ENCODE data around the gene PEMT. TPM values are rescaled to one million over a fixed set of nuclear protein-coding genes. Genes with fewer than 3 reads are reported as not detected.
"Not testable (repeated sequence)": the region's sequence is repeated elsewhere in the genome, so short reads cannot be mapped to it uniquely, and the experiment has no call there.

The PEMT gene, protein sequence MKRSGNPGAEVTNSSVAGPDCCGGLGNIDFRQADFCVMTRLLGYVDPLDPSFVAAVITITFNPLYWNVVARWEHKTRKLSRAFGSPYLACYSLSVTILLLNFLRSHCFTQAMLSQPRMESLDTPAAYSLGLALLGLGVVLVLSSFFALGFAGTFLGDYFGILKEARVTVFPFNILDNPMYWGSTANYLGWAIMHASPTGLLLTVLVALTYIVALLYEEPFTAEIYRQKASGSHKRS
- 14.1 and 24.3 TPM in 2 replicates for total RNA-seq

DNA sequence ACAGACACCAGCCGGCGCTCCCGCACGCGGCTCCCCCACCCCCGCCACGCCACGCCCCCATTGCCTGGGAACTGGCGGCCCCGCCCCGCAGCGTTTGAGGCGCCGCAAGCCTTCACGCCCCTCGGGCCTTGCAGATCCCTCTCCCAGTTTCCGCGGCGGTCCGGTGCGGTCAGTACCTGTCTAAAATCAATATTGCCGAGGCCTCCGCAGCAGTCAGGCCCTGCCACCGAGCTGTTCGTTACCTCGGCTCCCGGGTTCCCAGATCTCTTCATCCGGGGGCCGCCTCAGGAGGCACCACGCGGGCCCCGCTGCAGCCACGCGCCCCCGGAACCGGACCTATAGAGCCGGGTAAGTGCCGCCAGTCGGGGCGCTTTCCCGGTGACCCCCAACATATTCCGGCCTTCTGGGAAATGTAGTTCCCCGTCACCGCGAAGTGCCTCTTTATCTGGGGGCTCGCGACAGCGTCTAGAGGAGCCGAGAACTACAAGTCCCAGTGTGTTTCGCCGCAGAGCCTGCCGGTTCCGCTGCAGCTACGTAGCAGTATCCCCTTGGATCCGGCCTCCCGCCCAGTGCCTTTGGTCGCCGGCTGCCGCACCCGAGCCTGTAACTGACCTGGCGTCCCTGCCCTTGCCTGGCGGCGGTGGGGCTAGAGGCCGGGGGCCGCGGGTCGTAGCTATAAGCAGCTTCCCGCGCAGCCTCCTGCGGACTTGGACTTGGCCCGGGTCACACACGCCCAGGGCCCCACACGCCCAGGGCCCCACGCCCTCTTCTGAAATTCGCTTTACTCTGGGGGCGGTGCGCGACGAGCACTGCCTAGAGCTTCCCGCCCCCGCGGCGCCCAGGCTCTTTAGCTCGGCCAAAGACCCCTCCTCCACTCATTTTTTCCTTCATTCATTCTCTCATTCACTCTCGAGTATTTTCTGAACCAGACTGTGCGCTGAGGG, at the start of gene PEMT:
TSS of gene PEMT (minus strand) at position 354 of the 944 bp plus-strand sequence. CDS start at position 272, 82 bp downstream.
- intact Hi-C loops (cut with micrococcal nuclease), result loop anchor here (1.0 to 5.0 kb wide), 14 partner anchors 22 to 1786 kb away; partner anchors contain the start of genes ALKBH5, COPS3, DRC3 and MAPK7

- intact Hi-C loops (cut with micrococcal nuclease), result not testable (repeated sequence)
Measured at GRCh38 chr17:17639661-17640270, 48.3 kb upstream of the PEMT start.

- intact Hi-C loops (cut with micrococcal nuclease), result no loop called here
Measured at GRCh38 chr17:17638467-17638866, 47.0 kb upstream of the PEMT start.

DNA sequence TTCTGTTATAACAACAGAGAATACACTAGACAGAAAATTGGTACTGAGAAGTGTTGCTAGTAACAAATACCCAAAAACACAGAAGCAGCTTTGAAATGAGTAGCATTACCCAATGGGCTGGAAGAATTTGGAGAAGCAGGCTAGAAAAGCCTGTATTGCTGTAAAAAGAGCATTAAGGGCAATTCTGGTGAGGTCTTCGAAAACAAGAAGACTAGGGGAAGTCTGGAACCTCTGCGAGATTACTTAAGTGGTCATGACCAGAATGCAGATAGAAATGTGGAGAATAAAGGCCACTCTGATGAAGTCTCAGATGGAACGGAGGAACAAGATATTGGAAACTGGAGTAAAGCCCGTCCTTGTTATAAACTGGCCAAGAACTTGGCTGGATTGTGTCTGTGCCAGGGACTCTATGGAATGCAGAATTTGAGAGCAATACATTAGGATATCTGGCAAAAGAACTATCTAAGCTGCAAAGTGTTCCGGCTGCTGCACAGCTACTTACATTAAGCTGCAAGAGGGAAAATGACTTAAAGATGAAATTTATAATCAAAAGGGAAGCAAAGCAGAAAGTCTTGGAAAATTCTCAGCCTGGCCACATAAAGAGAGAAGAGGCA, 44.9 kb upstream of the PEMT start:
- intact Hi-C loops (cut with micrococcal nuclease), result no loop called here

DNA sequence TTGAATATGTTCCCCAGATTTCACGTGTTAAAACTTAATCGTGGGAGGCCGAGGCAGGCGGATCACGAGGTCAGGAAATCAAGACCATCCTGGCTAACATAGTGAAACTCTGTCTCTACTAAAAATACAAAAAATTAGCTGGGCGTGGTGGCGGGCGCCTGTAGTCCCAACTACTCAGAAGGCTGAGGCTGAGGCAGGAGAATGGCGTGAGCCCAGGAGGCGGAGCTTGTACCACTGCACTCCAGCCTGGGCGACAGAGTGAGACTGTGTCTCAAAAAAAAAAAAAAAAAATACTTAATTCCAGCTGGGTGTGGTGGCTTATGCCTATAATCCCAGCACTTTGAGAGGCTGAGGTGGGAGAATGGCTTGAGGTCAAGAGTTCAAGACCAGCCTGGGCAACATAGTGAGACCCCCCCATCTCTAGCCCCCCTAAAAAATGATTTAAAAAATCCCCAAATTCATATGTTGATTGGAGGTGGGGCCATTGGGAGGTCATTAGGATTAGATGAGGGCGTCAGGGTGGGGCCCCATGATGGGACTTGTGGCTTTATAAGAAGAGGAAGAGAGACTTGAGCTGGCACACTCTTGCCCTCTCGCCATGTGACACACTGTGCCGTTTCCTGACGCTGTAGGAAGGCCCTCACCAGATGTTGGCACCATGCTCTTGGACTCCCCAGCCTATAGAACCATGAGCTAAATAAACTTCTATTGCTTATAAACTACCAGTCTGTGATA, 44.2 kb upstream of the PEMT start:
- intact Hi-C loops (cut with micrococcal nuclease), result not testable (repeated sequence)

DNA sequence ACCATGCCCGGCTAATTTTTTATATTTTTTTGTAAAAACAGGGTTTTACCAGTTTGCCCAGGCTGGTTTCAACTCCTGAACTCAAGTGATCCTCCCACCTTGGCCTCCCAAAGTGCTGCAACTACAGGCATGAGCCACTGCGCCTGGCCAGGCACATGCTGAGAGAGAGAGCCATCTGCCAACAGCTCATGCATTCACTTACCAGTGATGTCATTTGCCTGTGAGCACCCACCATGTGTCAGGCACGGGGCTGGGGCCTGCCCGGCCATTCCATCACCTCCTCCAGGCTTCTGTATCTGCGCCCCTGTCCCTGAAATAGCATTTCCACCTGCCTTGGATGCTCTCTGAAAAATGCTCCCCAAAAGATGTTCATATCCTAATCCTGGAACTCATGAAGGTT, 43.6 kb upstream of the PEMT start:
- intact Hi-C loops (cut with micrococcal nuclease), result no loop called here

GRCh38 chr17:17633310-17633709, 41.8 kb upstream of the PEMT start:
- intact Hi-C loops (cut with micrococcal nuclease), result no loop called here

GRCh38 chr17:17632690-17633089, 41.2 kb upstream of the PEMT start:
- intact Hi-C loops (cut with micrococcal nuclease), result not testable (repeated sequence)

DNA sequence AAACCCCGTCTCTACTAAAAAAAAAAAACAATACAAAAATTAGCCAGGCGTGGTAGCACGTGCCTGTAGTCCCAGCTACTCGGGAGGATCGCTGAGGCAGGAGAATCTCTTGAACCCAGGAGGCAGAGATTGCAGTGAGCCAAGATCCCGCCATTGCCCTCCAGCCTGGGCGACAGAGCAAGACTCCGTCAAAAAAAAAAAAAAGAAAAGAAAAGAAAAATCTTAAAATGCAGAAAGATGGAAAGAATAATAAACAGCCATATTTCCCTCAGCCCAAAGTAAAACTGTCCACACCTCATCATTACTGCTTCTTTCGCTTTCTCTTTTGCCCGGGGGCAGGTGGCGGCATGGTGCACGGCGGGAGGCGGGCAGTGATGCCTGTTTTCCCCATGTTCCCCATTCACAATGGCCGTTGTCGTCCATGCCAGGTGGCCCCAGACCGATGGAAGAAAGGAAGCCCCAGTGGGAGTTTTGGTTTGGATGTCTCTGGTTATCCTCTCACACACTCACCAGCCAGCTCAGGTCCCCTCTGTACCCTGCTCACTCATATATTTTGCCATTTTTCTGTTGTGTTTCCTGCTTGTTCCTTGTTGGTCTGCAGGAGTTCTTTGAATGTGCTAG, 37.0 kb upstream of the PEMT start:
- intact Hi-C loops (cut with micrococcal nuclease), result loop anchor here (1.0 kb wide), 1 partner anchor 37 kb away; the partner anchor contains the start of gene PEMT

DNA sequence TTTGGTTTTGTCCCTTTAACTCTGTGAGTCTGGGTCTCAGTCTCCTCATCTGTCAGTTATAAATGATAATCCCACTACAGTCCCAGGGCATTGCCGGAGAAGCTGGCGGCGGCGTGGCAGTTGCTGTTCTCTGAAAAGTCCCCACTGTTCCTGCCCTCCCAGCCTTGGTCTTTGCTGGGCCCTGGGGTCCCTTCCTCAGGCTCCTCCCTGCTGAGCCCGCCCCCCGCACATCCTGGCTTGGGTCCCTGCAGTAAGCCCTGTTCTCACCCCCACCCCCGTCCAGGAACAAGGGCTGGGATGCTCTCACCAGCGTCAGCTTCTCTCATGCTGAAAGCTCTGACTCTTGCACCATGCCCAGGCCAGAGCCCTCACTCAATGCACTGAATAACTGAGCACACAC, 35.3 kb upstream of the PEMT start:
- intact Hi-C loops (cut with micrococcal nuclease), result no loop called here

DNA sequence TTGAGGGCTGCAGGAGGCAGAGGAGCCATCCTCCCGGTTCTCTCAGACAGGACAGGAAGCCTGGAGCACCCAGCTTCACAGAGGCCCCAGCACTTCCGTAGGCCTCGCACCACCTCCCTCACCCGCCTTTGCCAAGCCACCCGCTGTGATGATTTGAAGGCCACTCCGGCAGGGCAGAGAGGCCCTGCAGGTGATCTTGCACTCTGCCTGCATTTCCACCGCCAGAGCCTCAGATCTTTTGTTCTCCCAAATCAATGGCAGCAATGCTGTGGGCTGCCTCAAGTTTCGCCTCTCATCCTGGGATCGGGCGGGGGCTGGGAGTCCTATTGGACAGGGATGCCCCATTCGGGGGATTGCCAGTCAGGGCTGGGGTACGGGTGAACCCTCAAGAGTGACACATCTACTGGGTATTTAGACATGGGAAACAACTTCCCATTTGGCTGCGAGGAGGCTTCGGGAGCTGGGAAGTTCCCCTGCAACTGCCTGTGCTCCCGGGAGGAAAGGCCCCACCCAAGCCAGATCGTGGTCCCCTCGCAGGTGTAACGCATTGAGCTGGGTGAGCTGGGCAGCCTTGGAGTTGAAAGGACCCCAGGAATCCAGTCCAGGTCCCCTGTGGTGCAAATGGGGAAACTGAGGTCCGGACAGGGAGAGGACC, 34.8 kb upstream of the PEMT start:
- intact Hi-C loops (cut with micrococcal nuclease), result no loop called here

DNA sequence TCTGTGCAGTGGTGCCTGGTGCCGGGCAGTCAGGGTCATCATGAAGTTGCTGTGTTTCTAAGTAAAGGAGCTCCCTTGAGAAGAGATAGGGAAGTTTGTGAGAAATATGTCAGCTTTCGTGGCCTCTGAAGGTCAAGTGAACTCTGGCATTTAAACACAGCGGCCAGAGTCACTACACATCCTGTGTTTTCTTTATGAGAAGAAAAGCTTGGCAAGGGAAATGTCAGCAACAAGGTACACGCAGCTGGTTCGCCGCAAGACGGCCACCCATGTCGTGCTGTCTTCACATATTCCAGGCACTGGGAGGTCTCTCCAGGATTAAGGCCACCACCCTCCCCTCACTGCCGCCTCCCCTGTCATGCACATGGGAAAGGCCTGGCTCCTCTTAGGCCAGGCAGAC, 33.2 kb upstream of the PEMT start:
- intact Hi-C loops (cut with micrococcal nuclease), result no loop called here

GRCh38 chr17:17623904-17624303, 32.4 kb upstream of the PEMT start:
- intact Hi-C loops (cut with micrococcal nuclease), result no loop called here

DNA sequence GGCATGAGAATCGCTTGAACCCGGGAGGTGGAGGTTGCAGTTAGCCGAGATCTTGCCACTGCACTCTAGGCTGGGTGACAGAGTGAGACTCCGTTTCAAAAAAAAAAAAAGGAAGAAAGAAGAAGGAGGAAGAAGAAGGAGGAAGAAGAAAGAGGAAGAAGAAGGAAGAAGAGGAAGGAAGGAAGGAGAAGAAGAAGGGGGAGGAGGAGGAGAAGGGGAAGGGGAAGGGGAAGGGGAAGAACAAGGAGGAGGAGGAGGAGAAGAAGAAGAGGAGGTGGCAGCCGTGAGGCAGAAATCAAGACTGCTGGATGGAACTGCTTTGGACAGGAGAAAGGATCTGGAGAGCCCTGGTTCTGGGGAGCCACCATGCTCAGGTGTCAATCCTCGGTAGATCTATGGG, 29.7 kb upstream of the PEMT start:
- intact Hi-C loops (cut with micrococcal nuclease), result no loop called here

DNA sequence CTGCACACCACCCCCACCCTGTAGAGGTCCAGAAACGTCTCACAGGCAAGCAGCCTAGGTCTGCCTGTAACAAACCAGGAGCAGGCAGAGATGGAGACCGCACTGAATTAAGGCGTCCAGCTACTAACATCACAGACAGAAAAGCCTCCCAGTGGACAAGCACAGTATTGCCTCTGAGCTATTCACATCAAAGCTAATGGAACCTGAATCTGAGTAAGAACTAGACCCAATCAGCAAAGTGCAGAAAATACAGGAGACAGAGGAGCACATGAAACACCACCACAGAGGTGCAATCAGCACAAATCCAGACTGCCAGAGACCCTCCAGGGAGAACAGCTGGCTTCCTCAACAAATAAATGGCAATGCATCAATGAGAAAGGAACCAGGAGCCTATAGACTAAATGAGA, 22.2 kb upstream of the PEMT start:
- intact Hi-C loops (cut with micrococcal nuclease), result loop anchor here (1.0 kb wide), 2 partner anchors 22 to 257 kb away; partner anchors contain the start of gene PEMT

DNA sequence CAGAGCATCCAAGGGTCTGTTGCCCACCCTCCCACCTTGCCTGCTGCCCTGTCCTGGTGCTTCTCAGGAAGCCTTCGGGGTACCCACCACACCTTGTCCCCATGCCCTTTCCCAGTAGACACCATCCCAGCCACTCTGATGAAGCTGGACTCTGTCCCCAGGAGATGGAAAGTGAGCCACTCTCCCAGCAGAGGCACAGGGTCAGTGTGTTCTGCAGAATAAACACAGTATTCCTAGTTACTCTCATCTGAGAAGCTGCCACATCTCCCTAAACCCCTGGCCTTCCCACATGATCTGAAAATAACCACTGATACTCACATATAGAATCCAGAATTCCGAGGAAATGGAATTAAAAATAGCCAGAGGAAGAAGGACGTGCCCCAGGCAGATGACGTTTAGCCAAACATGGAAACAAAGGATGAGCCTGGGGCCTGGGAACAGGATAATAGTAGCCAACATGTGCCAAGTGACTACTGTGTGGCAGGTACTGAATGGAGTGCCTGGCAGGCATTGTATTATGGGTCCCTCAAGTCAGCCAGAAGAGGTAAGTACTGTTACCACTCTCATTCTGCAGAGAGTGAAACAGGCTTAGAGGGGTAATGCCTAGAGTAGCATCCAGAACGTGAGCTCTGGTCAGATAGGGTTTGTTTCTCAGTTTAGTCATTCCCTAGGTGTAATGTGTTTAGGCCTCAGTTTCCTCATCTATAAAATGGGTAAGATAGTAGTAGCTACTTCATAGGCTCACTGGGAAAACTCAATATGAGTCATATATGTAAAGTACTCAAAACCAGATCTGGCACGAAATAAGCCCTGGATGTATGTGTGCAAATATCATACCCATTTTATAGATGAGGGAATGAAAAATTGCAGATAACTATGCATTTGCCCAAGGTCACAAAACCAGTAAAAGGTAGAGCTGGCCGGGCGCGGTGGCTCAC, 20.8 kb upstream of the PEMT start:
- intact Hi-C loops (cut with micrococcal nuclease), result loop anchor here (1.0 kb wide), 2 partner anchors 21 to 256 kb away; partner anchors contain the start of gene PEMT

- intact Hi-C loops (cut with micrococcal nuclease), result no loop called here
Measured at GRCh38 chr17:17609121-17609520, 17.6 kb upstream of the PEMT start.

GRCh38 chr17:17606416-17607000, 15.0 kb upstream of the PEMT start:
- intact Hi-C loops (cut with micrococcal nuclease), result no loop called here
